ENCODE results near the gene RBM34.
A peak's percentile ranks its signal among the peaks of the same experiment; 100 is the strongest.

The RBM34 gene

GRCh38 chr1:235190431-235190830 is 29.4 kb upstream of the RBM34 start:
- DNase-seq (ENCODE audit: insufficient read length, low spot score) (no peak), FAIRE-seq (no peak)
- TF ChIP-seq, protein P1, sequence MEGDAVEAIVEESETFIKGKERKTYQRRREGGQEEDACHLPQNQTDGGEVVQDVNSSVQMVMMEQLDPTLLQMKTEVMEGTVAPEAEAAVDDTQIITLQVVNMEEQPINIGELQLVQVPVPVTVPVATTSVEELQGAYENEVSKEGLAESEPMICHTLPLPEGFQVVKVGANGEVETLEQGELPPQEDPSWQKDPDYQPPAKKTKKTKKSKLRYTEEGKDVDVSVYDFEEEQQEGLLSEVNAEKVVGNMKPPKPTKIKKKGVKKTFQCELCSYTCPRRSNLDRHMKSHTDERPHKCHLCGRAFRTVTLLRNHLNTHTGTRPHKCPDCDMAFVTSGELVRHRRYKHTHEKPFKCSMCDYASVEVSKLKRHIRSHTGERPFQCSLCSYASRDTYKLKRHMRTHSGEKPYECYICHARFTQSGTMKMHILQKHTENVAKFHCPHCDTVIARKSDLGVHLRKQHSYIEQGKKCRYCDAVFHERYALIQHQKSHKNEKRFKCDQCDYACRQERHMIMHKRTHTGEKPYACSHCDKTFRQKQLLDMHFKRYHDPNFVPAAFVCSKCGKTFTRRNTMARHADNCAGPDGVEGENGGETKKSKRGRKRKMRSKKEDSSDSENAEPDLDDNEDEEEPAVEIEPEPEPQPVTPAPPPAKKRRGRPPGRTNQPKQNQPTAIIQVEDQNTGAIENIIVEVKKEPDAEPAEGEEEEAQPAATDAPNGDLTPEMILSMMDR (IDR thresholded peaks at IDR 0.05; ENCODE audit: insufficient read depth, missing control alignments): no peak

- peak; percentile 99 for FAIRE-seq
- TF ChIP-seq, protein P1 (IDR thresholded peaks at IDR 0.05; ENCODE audit: insufficient read depth, missing control alignments): no peak
Observed at GRCh38 chr1:235187316-235187715, 26.3 kb upstream of the RBM34 start.

DNA sequence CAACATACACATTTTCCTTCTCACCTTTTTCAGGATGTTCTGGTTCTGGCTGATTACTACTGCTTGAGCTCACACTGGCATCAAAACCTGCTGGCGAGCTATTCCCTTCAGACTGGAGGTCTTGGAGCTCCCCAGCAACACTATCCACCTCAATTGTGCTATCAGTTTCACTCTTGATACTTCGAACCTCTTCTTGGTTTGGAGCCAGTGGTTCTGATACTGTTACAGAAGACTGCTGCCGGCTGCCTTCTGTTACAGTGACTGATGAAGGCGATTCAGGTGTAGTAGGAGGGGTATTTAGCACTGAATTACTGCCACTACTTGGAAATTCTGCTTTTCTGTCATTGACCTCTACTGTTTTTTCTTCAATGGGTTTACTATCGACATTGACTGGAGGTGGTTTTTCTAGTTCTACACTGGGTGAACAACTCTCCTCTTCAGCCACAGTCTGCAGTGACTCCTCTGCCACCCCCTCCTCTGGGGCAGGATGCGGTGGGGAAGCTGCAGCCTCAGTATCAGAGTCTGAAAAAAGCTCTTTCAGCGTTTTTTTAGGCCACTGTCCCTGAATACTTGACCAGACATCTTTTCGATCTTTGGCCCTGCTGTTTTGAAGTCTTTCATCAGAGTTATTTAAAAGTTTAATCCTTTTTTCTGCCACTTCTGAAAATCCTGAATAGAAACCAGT is 20.7 kb upstream of the RBM34 start:
- TF ChIP-seq, protein P1 (IDR thresholded peaks at IDR 0.05; ENCODE audit: insufficient read depth, missing control alignments): no peak
- FAIRE-seq: no peak

More at GRCh38 chr1:235187316-235187715, 26.3 kb upstream of the RBM34 start:
- peak; percentile 68 for DNase-seq (ENCODE audit: insufficient read length, low spot score)

DNA sequence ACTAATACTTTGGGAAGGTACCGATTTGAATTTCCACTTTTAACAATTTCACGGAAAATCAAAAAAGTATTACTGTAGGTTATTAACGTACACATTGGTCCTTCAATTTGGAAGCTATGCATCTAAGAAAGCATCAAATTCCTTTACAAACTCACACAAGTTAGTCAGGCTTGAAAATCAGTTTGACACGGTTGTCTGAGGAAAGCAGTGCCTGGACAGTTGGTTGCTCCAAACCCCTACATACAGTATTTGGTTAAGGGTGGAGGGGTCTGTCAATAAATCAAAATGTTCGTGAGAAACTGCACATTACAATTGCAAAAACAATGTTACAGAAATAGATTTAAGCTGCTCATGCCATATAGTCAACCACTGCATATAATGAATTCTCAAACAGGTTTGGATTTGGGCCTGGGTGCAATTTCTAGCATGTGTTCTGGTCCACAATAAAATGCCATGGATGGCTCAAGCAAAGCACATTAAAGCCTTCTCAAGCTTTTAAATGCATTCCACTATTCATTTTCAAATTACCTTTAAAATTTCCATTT is 19.9 kb upstream of the RBM34 start:
- DNase-seq (ENCODE audit: insufficient read length, low spot score) (no peak), FAIRE-seq (peak; percentile 11)
- TF ChIP-seq, protein P1 (IDR thresholded peaks at IDR 0.05; ENCODE audit: insufficient read depth, missing control alignments): no peak

More for the DNA sequence above, 20.7 kb upstream of the RBM34 start:
- DNase-seq (ENCODE audit: insufficient read length, low spot score): no peak

GRCh38 chr1:235176486-235176885 is 15.4 kb upstream of the RBM34 start:
- TF ChIP-seq, protein P1 (IDR thresholded peaks at IDR 0.05; ENCODE audit: insufficient read depth, missing control alignments): no peak
- FAIRE-seq (no peak), DNase-seq (ENCODE audit: insufficient read length, low spot score) (no peak)

- no peak for DNase-seq (ENCODE audit: insufficient read length, low spot score)
- no peak for FAIRE-seq
- TF ChIP-seq, protein P1 (IDR thresholded peaks at IDR 0.05; ENCODE audit: insufficient read depth, missing control alignments): no peak
Observed at GRCh38 chr1:235169986-235170385, 8.9 kb upstream of the RBM34 start.

DNA sequence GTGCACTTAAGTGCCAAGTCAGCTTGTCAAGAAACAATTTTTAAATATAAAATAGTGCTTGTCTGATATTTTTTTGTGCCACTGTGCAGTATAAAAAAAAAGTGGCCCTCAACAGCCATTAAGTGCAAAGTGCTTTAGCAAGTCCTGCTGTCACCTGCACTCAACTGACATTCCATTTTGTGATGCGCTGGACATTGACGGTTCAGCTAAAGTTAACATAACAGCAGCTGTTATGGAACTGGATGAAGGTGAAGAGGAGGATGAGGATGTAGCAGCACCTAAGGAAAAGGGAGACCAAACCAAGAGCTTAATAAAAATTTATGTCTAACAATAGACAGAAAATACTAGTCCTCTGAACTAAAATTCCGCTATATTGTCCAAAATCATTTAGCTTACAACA is 7.3 kb upstream of the RBM34 start:
- FAIRE-seq (no peak), DNase-seq (ENCODE audit: insufficient read length, low spot score) (no peak)
- TF ChIP-seq, protein P1 (IDR thresholded peaks at IDR 0.05; ENCODE audit: insufficient read depth, missing control alignments): no peak
